ENCODE measurements around the gene C3orf49.

DNA sequence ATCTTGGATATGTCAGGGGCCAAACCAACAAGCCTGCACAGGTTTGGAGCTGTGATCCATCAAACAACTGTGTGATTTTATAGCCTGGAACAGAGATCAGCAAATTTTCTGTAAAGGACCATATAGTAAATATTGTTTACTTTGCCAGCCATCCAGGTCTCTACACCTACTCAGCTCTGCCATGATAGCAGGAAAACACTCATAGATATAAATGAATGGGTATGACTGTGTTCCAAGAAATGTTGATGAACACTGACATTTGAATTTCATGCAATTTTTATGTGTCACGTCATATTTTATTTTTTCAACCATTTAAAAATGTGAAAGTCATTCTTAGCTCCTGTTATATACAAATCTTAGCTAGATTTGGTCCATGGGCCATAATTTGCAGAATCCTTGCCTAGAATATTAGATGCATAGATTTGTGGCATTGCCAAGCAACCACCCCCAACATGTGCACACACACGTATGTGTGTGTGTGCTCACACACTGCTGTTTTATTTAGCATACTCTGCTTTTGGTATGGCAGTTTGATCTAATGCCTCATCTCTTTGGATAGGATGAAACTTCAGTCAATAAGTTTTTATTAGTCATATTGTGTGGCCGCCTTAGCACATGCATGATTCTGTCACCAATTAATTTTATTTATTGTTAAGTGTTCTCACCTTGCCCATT, 51.0 kb downstream of the C3orf49 start:
- TF ChIP-seq POLR2A (IDR thresholded peaks at IDR 0.05) (no peak), CTCF (IDR thresholded peaks at IDR 0.05) (no peak)

All from transverse colon (tissue), 3 donors.